Stimulated activated naive CD4-positive, alpha-beta T cell (primary cell): ENCODE data around the gene GMEB1.
A peak's percentile ranks its signal among the peaks of the same experiment; 100 is the strongest.
"Not testable (repeated sequence)": the region's sequence is repeated elsewhere in the genome, so short reads cannot be mapped to it uniquely, and the experiment has no call there.

ENCODE experiments used
- DNase-seq, 6 experiments: peaks; one replicate each; lab custom pipeline; 2025; lab: John Stamatoyannopoulos, UW

GMEB1 gene

DNA sequence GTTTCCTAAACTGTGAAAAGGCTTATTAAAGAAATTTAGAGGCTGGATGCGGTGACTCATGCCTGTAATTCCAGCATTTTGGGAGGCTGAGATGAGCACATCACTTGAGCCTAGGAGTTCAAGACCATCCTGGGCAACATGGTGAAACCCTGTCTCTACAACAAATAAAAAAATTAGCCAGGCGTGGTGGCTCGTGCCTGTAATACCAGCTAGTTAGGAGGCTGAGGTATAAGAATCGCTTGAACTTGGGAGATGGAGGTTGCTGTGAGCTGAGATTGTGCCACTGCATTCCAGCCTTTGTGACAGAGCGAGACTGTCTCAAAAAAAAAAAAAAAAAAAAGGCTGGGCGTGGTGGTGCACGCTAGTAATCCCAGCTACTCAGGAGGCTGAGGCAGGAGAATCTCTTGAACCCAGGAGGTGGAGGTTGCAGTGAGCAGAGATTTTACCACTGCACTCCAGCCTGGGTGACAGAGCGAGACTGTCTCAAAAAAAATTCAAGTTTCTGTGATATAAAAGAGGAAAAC lies 82.2 kb downstream of the GMEB1 start:
- not testable (repeated sequence) for DNase-seq

DNA sequence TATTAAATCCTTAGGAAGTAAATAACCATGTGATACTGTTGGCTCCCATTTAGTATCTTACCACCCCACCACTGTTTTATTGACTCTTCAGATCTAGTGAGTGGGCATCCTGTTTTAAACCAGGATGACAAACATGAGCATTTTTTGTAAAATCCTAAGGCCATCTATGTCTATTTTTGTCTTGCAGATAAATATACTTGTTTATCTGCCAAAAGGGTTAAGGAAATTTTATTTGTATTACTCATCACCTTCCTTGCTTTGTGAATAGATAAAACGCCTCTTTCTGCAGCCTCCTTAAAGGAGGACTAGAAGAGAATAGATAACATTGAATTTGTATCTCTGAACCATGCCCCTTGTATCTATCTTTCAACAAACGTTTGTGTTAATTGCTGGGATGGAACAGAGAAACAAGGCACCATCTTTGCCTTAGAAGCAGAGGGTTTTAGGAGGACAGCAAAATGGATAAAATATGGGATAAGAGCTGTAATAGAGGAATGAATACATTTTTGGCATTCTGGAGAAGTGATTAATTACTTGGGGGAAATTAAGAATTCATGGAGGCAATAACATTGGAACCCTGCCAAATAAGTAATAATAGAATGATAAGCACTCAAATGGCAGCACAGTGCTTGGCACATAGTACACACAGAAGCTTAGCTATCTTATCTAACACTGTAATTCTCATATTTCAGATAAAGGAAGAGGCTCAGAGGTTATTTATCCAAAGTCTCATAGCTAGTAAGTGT lies 82.9 kb downstream of the GMEB1 start:
- DNase-seq = no peak

DNA sequence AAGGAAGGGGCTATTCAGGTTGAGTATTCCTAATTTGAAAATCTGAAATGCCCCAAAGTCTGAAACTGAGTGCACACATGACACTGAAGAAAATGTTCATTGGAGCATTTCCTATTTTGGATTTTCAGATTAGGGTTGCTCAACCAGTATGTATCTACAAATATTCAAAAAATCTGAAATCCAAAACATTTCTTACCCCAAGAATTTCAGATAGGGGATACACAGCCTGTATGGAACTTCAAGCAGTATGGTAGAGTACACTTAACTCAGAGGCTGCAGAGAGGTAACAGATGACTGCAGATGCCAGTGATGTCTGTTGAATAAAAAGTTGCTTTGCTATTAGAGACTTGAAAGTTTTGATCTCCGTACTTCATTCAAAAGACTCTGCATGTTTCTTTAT lies 87.1 kb downstream of the GMEB1 start:
- DNase-seq = no peak

DNA sequence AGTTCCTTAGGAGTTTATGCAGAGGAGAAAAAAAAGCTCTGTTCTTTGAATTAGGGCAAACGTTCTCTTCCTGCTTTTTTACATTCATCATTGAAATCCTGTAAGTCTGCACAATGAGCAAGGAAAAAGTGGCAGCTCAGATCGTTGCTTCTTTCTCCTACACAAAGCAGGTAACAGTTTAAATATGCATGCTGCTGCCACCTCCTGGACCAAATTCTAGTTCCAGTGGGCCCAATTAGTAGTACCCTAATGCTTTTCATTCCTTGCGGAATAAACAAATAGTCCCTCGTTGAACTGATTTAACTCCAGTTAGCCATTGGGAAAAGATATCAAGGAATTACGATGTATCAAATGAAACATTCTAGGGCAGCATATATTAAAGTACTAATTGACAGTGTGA lies 88.3 kb downstream of the GMEB1 start:
- DNase-seq = peak in 1 of 6 experiments; percentile 14

DNA sequence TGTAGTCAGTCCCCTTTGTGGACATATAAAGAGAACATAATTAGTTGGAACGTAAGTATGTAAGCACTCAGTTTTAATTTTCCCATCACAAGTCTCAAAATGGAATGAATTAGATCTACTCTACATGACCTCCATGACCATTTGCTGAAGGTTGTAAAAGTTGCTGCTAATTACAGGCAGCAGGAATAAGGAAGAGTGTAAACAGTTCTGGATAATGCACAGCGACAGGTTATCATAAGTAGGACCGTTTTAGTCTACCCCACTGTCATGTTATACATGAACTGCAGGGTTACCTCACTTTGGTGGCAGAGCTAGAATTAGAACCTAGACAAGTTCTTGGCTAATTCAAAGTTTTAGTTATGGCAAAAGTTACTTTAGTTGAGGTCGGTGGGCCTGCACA lies 89.8 kb downstream of the GMEB1 start:
- DNase-seq = no peak

DNA sequence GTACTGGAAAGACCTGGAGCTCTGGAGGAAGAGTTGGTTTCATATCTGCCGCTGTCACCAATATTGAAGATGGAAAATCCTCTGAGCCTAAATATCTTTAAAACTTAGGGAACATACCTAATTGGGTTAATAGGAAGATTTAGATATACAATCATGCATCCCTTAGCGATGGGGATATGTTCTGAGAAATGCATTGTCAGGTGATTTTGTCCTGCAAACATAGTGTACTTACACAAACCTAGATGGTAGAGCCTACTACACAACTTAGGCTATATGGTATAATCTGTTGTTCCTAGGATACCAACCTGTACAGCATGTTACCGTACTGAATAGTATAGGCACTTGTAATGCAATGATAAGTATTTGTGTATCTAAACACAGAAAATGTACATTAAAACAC lies 90.7 kb downstream of the GMEB1 start:
- no peak for DNase-seq

DNA sequence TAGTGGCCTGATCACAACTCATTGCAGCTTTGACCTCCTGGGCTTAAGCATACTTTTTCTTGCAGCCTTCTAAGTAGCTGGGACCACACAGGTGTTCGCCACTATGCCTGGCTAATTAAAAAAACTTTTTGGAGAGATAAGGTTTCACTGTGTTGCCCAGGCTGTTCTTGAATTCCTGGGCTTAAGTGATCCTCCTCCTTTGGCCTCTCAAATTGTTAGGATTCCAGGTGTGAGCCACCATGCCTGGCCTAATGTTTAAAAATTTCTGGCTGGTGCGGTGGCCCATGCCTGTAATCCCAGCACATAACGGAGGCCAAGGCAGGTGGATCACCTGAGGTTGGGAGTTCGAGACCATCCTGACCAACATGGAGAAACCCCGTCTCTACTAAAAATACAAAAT lies 92.6 kb downstream of the GMEB1 start:
- DNase-seq = no peak

DNA sequence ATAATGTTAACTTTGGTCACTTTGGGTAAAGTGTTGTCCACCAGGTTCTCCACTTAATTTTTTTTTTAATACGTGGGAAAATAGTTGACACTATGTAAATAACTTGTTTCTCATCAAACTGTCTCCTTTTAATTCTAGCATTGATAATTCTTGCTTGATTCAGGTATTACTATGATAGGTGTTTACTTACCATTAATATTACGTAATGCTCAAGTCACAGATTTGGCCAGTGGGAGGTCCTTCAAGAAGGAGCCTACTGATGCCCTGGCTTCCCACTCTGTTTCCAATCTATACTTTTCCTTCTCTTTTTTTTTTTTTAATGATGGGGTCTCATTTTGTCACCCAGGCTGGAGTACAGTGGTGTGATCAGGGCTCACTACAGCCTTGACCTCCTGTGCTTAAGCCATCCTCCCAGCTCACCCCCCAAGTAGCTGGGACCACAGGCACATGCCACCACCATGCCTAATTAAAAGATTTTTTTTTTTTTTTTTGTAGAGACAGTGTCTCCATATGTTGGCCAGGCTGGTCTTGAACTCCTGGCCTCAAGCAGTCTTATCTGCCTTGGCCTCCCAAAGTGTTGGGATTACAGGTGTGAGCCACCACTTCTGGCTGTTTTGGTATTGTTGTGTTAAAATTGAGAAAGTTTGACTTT lies 98.1 kb downstream of the GMEB1 start:
- no peak for DNase-seq
